HepG2 (cell line): Measurements from ENCODE around the gene TXN. TPM values are rescaled to one million over a fixed set of nuclear protein-coding genes. Genes with fewer than 3 reads are reported as not detected.

Experiments
- CBX2 ChIP-seq, 2 experiments: fragments of 200-600 bp in 1 of 2; sonication (generic); formaldehyde crosslinking in 1 of 2; IDR thresholded peaks; 2 replicates each; pipeline versions ENCODE4 v1.7.0 to v1.8.1; 2018 to 2022; ENCODE audit warnings: low read depth in 2 of 2, low read length in 1 of 2, mild to moderate bottlenecking in 1 of 2, missing genetic modification reagents in 1 of 2
- CREB1 ChIP-seq, 2 experiments: fragments of 450-650 bp in 1 of 2; IDR thresholded peaks; 2 replicates each; pipeline ENCODE4 v1.6.1; 2016 to 2017; ENCODE audit warnings: control low read depth in 1 of 2, mild to moderate bottlenecking in 1 of 2, missing compliant biosample characterization in 1 of 2, missing genetic modification characterization in 1 of 2
- DMAP1 ChIP-seq: IDR thresholded peaks from 2 replicates; pipeline ENCODE4 v1.6.1; 2016
- HNRNPH1 ChIP-seq: fragments of 200-400 bp; formaldehyde crosslinking; optimal IDR thresholded peaks from 2 replicates; pipeline ENCODE3; 2017; ENCODE audit warnings: mild to moderate bottlenecking, low read depth, low read length
- MAF1 ChIP-seq: sonication (generic); formaldehyde crosslinking; IDR thresholded peaks from 2 replicates; pipeline ENCODE4 v1.5.0; 2020; ENCODE audit warnings: missing genetic modification reagents, borderline replicate concordance
- RXRA ChIP-seq: sonication (generic); formaldehyde crosslinking; IDR thresholded peaks from 2 replicates; pipeline ENCODE4 v1.5.1; 2020; ENCODE audit warnings: missing genetic modification reagents
- ZFP36 ChIP-seq: fragments of 150-350 bp; IDR thresholded peaks from 2 replicates; pipeline ENCODE4 v1.6.1; 2018; ENCODE audit warnings: borderline replicate concordance, low read length, low read depth; ENCODE audit not compliant: partially characterized antibody
- ZNF124 ChIP-seq: sonication (generic); formaldehyde crosslinking; IDR thresholded peaks from 2 replicates; pipeline ENCODE4 v1.4.0; 2020; ENCODE audit warnings: missing genetic modification reagents
- ZNF484 ChIP-seq: sonication (generic); formaldehyde crosslinking; IDR thresholded peaks from 2 replicates; pipeline ENCODE4 v1.5.1; 2020; ENCODE audit warnings: mild to moderate bottlenecking, low read depth, missing genetic modification reagents, borderline replicate concordance
- polyA plus RNA-seq, 8 experiments: library from polyadenylated mRNA; depleted of rRNA in 3 of 8; stranded (reverse) in 7 of 8; unstranded in 1 of 8; fragments of >200 nt; fragmentation: Illumina TruSeq in 4 of 8; extraction: Trizol in 4 of 8; gene quantifications; 2 replicates each; pipeline versions ENCODE4 v1.2.1 to v1.2.3, GENCODE V29; 2011 to 2016; ENCODE audit warnings: low read depth in 4 of 8, missing spikeins in 1 of 8, mixed read lengths in 1 of 8; ENCODE audit not compliant: insufficient read depth in 1 of 8
- total RNA-seq, 5 experiments: library from RNA; depleted of rRNA; stranded (reverse); fragments of >200 nt; fragmentation: Illumina TruSeq; extraction: Trizol; gene quantifications; 2 replicates each; pipeline ENCODE4 v1.2.3, GENCODE V29; 2016; ENCODE audit warnings: low read depth in 1 of 5
- TF ChIP-seq, protein P1 (sequence below), 2 experiments: IDR thresholded peaks; 2 replicates each; pipeline ENCODE4 v1.6.1; 2011 to 2012; ENCODE audit warnings: low read length in 2 of 2, borderline replicate concordance in 1 of 2, low read depth in 1 of 2, mild to moderate bottlenecking in 1 of 2, moderate library complexity in 1 of 2
- TF ChIP-seq, protein P2 (sequence below): sonication (generic); formaldehyde crosslinking; IDR thresholded peaks from 2 replicates; pipeline ENCODE4 v1.8.1; 2023; ENCODE audit warnings: mild to moderate bottlenecking, moderate library complexity, missing genetic modification reagents

Gene TXN
- total and polyA plus RNA-seq, 2 of the 13 experiments (the other 11 are each of a cell fraction or from before 2014, with no cell fraction given), result 364 to 470 TPM

DNA sequence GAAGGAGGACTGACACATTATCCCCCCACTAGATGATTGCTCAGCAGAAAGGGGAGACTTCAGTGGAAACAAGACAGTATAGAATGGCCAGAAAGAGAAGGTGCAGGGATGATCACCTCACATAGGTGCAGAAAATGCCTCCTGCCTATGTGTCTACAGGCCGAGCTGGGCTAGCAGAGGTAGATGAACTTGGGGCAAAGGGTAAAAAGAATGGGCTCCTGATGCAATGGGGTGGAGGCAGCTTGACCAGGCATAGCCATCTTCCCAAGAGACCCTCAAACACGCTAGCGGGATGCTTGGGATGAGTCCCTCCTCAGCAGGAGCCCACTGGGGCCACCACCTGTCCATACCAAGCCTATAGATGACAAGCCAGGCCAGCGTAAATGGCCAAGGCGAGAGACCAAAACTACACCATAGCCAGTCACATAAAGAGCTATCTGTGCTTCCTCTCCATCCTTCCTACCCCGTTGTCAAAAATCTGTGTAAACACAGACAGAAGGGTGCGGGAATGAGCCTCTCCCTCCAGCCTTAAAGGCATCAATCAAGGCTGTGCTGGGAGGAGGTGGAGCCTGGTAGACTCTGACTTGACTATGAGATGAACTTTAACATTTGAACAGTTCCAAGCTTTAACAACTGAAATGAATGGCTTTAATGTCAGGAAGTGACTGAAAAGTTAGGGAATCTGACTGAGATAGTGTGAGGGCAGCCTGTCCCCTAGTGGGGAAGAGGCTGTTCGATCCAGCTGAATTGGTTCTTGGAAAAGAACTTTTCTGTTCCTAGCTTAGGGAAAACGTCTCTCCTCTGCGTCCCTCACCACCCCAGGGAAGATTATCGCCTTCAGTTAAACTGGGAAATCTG lies 58.7 kb downstream of the TXN start (continued):
- TF ChIP-seq, protein P1, sequence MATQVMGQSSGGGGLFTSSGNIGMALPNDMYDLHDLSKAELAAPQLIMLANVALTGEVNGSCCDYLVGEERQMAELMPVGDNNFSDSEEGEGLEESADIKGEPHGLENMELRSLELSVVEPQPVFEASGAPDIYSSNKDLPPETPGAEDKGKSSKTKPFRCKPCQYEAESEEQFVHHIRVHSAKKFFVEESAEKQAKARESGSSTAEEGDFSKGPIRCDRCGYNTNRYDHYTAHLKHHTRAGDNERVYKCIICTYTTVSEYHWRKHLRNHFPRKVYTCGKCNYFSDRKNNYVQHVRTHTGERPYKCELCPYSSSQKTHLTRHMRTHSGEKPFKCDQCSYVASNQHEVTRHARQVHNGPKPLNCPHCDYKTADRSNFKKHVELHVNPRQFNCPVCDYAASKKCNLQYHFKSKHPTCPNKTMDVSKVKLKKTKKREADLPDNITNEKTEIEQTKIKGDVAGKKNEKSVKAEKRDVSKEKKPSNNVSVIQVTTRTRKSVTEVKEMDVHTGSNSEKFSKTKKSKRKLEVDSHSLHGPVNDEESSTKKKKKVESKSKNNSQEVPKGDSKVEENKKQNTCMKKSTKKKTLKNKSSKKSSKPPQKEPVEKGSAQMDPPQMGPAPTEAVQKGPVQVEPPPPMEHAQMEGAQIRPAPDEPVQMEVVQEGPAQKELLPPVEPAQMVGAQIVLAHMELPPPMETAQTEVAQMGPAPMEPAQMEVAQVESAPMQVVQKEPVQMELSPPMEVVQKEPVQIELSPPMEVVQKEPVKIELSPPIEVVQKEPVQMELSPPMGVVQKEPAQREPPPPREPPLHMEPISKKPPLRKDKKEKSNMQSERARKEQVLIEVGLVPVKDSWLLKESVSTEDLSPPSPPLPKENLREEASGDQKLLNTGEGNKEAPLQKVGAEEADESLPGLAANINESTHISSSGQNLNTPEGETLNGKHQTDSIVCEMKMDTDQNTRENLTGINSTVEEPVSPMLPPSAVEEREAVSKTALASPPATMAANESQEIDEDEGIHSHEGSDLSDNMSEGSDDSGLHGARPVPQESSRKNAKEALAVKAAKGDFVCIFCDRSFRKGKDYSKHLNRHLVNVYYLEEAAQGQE (IDR thresholded peaks at IDR 0.05; ENCODE audit: borderline replicate concordance in 1 of 2, low read depth in 1 of 2, low read length in 2 of 2), result no peak
- TF ChIP-seq MAF1 (CRISPR knock-in tag) (no peak), ZFP36 (no peak), DMAP1 (0 out of 2 replicates have a peak, but pooled peaks have one; percentile 26), RXRA (CRISPR knock-in tag) (no peak; the same call in 1 of the 2 replicates), ZNF484 (CRISPR knock-in tag) (no peak), ZNF124 (no peak), HNRNPH1 (no peak), CBX2 (IDR thresholded peaks at IDR 0.05; ENCODE audit: low read depth, low read length) (no peak), CBX2 (CRISPR knock-in tag; IDR thresholded peaks at IDR 0.05; ENCODE audit: low read depth) (no peak), CREB1 (IDR thresholded peaks at IDR 0.05) (no peak), CREB1 (CRISPR knock-in tag; IDR thresholded peaks at IDR 0.05) (no peak)
- TF ChIP-seq, protein P2, sequence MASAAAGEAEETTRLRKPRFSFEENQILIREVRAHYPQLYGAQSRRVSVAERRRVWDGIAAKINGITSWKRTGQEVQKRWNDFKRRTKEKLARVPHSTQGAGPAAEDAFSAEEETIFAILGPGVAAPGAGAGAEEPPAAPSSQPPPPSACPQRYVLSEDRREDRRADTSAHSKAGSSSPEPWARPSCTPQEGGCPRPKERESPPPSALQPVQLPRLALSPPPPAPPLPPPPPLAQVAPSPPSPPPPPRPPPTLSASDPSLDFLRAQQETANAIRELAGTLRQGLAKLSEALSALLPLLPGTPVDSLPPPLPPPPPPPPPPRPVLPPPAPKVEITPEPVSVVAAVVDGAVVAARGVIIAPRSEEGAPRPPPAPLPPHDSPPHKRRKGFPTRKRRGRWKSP (CRISPR knock-in tag), result no peak
